Uterus (tissue), 4 donors: Measurements from ENCODE around the gene PTGFRN. TPM values are rescaled to one million over a fixed set of nuclear protein-coding genes. Genes with fewer than 3 reads are reported as not detected.
"Not testable (repeated sequence)": the region's sequence is repeated elsewhere in the genome, so short reads cannot be mapped to it uniquely, and the experiment has no call there.

Source experiments
- DNase-seq, 2 donors: peaks; one replicate each; pipeline ENCODE4 v3.0.0-alpha.2; 2019 to 2020
- H3K27ac ChIP-seq, 2 donors: fragments of 200-600 bp; sonication (generic); 1 replicate in 1 of 2; 2 replicates in 1 of 2; pipeline ENCODE4 v1.5.1; 2016 to 2018
- H3K27me3 ChIP-seq, 2 donors: fragments of 200-600 bp; sonication (generic); one replicate each; pipeline ENCODE4 v1.5.1; 2018 to 2019; ENCODE audit warnings: control low read depth in 1 of 2
- H3K36me3 ChIP-seq, 2 donors: fragments of 200-600 bp; sonication (generic); one replicate each; pipeline ENCODE4 v1.5.1; 2019; ENCODE audit warnings: control low read depth in 1 of 2
- H3K4me1 ChIP-seq, 2 donors: fragments of 200-600 bp; sonication (generic); one replicate each; pipeline ENCODE4 v1.5.1; 2018 to 2019; ENCODE audit warnings: control low read depth in 1 of 2
- H3K4me3 ChIP-seq, 2 donors: fragments of 200-600 bp; sonication (generic); 1 replicate in 1 of 2; 2 replicates in 1 of 2; pipeline ENCODE4 v1.5.1; 2018 to 2019; ENCODE audit warnings: mild to moderate bottlenecking in 1 of 2
- H3K9me3 ChIP-seq, 2 donors: fragments of 200-600 bp; sonication (generic); one replicate each; pipeline ENCODE4 v1.5.1; 2019; ENCODE audit warnings: control low read depth in 1 of 2
- POLR2A ChIP-seq, 2 donors: fragments of 450-650 bp; IDR thresholded peaks; one replicate each; pipeline ENCODE4 v1.6.1; 2016; ENCODE audit warnings: antibody characterized with exemption in 2 of 2, mild to moderate bottlenecking in 1 of 2, moderate library complexity in 1 of 2
- intact Hi-C: fragments of 100-400 bp; cut with DNase I; formaldehyde crosslinking; loops from one replicate; pipeline ENCODE4 v1.15.1; 2023; ENCODE audit warnings: low total_unique reads
- total RNA-seq, 4 donors: library from RNA; depleted of rRNA in 3 of 4; stranded (reverse); fragments of >200 nt in 3 of 4; gene quantifications; one replicate each; pipeline versions ENCODE4 v1.1.0 to v1.2.4, GENCODE V29; 2014 to 2023
- TF ChIP-seq, protein P1 (sequence below), 4 experiments: fragments of 200-600 bp in 2 of 4; fragments of 450-650 bp in 2 of 4; sonication (generic) in 2 of 4; IDR thresholded peaks; one replicate each; pipeline ENCODE4 v1.5.1; 2016 to 2019; ENCODE audit warnings: antibody characterized with exemption in 4 of 4, mild to moderate bottlenecking in 2 of 4, moderate library complexity in 1 of 4
- donor health status: DM: yes; HTN: yes; CAD: no.

Gene PTGFRN
- total RNA-seq, 4 donors from 2014 or later: 32.4 to 134 (median 88.8) TPM

DNA sequence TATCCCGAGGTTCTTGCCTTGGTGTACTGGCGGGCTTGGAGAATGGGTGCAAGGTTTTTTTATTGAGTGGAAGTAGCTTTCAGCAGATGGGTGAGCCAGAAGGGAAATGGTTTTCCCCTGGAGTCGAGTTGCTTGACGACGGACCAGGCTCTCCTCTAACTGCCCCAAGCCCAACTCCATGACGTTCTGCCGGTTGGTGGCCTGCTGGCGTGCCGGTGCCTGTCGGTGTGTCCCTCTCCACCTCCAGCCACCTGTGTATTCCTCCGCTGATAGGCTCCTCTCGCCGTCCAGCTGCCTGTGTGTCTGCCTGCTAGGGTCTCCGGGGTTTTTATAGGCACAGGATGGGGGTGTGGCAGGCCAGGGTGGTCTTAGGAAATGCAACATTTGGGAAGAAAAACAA, 34.3 kb upstream of the PTGFRN start:
- intact Hi-C loops: no loop called here
- H3K27me3 ChIP-seq: no peaks in the 10 kb centered on the region
- peaks cover 7 to 9% of the 10 kb centered on the region in 2 donors for H3K4me1 ChIP-seq
- no peak overlapping the region for H3K4me3 ChIP-seq
- H3K27ac ChIP-seq: no peak overlapping the region
- H3K36me3 ChIP-seq: no peaks in the 10 kb centered on the region
- DNase-seq: no peak
- H3K9me3 ChIP-seq: no peaks in the 10 kb centered on the region
- TF ChIP-seq, protein P1, sequence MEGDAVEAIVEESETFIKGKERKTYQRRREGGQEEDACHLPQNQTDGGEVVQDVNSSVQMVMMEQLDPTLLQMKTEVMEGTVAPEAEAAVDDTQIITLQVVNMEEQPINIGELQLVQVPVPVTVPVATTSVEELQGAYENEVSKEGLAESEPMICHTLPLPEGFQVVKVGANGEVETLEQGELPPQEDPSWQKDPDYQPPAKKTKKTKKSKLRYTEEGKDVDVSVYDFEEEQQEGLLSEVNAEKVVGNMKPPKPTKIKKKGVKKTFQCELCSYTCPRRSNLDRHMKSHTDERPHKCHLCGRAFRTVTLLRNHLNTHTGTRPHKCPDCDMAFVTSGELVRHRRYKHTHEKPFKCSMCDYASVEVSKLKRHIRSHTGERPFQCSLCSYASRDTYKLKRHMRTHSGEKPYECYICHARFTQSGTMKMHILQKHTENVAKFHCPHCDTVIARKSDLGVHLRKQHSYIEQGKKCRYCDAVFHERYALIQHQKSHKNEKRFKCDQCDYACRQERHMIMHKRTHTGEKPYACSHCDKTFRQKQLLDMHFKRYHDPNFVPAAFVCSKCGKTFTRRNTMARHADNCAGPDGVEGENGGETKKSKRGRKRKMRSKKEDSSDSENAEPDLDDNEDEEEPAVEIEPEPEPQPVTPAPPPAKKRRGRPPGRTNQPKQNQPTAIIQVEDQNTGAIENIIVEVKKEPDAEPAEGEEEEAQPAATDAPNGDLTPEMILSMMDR (IDR thresholded peaks at IDR 0.05): no peak
- TF ChIP-seq POLR2A (IDR thresholded peaks at IDR 0.05): no peak

DNA sequence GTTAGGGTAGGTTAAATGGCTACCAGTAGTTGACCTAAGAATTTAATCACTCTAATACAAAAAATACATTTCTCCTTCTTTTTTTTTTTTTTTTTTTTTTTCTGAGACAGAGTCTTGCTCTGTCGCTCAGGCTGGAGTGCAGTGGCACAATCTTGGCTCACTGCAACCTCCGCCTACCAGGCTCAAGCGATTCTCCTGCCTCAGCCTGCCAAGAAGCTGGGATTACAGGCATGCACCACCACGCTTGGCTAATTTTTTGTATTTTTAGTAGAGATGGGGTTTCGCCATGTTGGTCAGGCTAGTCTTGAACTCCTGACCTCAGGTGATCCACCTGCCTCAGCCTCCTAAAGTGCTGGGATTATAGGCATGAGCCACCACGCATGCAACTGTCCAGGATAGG, 33.8 kb upstream of the PTGFRN start:
- H3K36me3 ChIP-seq, DNase-seq, H3K27me3 ChIP-seq, H3K4me3 ChIP-seq, H3K9me3 ChIP-seq, H3K27ac ChIP-seq, intact Hi-C loops: not testable (repeated sequence)
- peaks cover 9 to 12% of the 10 kb centered on the region in 2 donors for H3K4me1 ChIP-seq

DNA sequence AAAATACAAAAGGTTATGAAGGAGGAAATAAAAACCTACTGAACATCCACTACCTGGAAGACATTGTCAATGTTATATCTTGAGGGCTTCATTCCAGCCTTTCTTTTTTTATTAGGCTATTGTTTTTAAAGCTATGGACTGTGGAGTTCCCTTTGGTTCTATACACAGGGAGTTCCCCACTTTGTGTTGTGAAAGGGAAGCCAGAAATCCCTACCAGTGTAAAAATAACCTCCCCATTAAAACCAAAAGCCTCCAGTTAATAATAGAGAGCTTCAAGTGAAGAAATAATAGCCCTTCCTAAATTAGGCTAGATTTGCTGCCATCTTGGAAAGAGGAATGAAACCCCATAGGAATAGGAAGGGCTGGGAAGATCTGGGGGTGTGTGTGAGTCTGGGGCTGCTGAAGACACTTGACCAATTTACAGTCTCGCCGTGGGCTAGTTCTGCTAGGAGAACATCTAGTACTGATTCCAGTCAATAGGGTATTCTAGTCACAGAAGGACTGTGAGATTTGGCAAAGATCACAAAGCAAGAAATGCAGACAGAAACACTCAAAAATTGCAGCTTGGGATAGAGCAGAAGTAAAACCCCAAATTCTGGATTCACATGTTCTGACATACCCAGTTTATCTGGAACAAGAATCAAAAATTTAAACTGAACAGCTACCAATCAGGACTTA, 32.4 kb upstream of the PTGFRN start:
- H3K27me3 ChIP-seq: no peaks in the 10 kb centered on the region
- H3K4me3 ChIP-seq: no peak overlapping the region
- DNase-seq: no peak
- peak overlapping the region; percentile 79 to 86 for H3K27ac ChIP-seq
- no peaks in the 10 kb centered on the region for H3K9me3 ChIP-seq
- peaks cover 9 to 12% of the 10 kb centered on the region in 2 donors for H3K4me1 ChIP-seq
- TF ChIP-seq, protein P1 (IDR thresholded peaks at IDR 0.05): no peak
- TF ChIP-seq POLR2A (IDR thresholded peaks at IDR 0.05): no peak
- no peaks in the 10 kb centered on the region for H3K36me3 ChIP-seq
- intact Hi-C loops: no loop called here

DNA sequence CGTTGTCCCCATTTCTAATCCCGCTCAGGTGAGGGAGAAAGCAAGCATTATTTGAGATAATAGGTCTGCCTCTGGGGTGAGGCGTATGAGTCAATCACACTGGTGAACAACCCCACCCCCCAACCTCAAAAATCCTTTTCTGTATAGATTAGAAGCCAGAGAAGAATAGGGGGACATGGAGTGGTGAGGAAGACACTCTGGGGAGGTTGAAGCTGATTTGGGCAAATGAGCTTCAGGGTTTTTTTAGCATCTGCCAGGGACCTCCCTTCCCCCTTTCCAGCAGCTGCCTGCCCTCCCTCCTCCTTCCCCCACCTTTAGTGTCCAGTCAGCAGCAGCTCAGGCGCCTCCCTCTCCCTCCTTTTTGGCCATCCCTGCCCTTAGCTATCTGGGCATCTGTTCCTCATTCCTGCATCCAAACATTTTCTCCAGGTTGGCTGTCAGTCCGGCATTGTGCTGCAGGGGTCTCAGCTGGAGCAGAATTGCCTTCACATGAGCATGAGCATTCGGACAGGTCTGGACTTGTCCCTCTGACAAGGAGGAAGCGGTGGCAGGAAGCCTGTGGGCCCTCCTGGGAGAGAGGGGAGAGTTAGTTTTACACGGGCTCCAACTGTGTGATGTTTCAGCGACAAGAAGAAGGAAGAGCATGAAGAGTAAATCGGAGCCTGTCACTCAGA, 30.8 kb upstream of the PTGFRN start:
- Histone ChIP-seq H3K36me3 (no peaks in the 10 kb centered on the region), H3K27me3 (no peaks in the 10 kb centered on the region), H3K4me3 (peak overlapping the region in 1 of 2 donors; percentile 26), H3K4me1 (peaks cover 9 to 16% of the 10 kb centered on the region in 2 donors), H3K27ac (peak overlapping the region; percentile 79 to 86), H3K9me3 (no peaks in the 10 kb centered on the region)
- peak; percentile 48 to 65 for DNase-seq
- TF ChIP-seq POLR2A (IDR thresholded peaks at IDR 0.05): no peak
- TF ChIP-seq, protein P1 (IDR thresholded peaks at IDR 0.05): no peak
- intact Hi-C loops: no loop called here

DNA sequence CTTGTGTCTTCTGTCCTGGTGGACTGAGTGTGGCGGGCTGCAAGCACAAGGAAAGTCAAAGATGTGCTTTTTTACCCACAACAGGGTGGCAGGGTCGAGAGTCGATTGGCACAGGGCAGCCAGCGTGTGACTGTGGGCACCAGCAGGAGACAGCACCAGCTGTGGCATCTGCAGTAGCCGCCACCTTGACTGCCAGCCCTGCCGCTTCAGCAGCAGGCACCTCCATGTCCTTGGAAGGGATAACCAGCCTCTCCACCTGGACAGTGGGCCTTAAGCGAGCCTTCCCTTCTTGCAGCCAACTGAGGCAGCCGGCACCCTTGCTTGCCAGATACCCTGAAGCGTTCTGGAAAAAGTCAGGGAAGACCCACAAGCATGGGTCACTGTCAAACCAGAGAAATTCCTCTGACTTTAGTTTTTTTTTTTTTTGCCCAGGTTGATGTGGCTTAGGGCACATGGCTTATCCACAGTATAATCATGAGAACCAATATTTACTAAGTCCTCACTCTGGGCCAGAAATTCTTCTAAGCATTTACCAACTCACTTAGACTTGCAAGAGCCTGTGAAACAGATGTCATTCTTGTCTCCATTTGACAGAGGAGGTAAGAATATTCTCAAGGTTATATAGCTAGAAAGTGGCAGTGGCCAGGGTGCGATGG, 30.1 kb upstream of the PTGFRN start:
- intact Hi-C loops: no loop called here

More for the DNA sequence above, 30.1 kb upstream of the PTGFRN start:
- no peak for TF ChIP-seq POLR2A (IDR thresholded peaks at IDR 0.05)
- TF ChIP-seq, protein P1 (IDR thresholded peaks at IDR 0.05): no peak
- Histone ChIP-seq H3K27me3 (no peaks in the 10 kb centered on the region), H3K4me1 (peaks cover 9 to 16% of the 10 kb centered on the region in 2 donors), H3K36me3 (no peaks in the 10 kb centered on the region), H3K27ac (peak overlapping the region; percentile 79 to 86), H3K4me3 (no peak overlapping the region), H3K9me3 (no peaks in the 10 kb centered on the region)
- no peak for DNase-seq
